ENCODE results near the gene SPRYD3. TPM values are rescaled to one million over a fixed set of nuclear protein-coding genes. Genes with fewer than 3 reads are reported as not detected.

SPRYD3 gene
- polyA plus RNA-seq, 3 donors: 17.8 to 26.9 (median 21.8) TPM

- intact Hi-C loops (cut with micrococcal nuclease): no loop called here
- peaks cover 25 to 39% of the 10 kb centered on the region in 2 donors for H3K4me1 ChIP-seq (ENCODE audit: control insufficient read depth in 1 of 2, insufficient read depth in 2 of 2, low read length in 2 of 2)
Measured at GRCh38 chr12:53071591-53072551, 7.3 kb downstream of the SPRYD3 start.

More at GRCh38 chr12:53071591-53072551, 7.3 kb downstream of the SPRYD3 start:
- WGBS (ENCODE audit: insufficient coverage): 89% methylated on average over 5 of the region's 11 CpGs
- peak overlapping the region in 5 of 7 donors; percentile 15 to 74 (median 50) for H3K27ac Mint-ChIP-seq
- H3K27me3 Mint-ChIP-seq (ENCODE audit: low read depth in 3 of 3): no peaks in the 10 kb centered on the region
- no peaks in the 10 kb centered on the region for H3K9me3 Mint-ChIP-seq
- Histone ChIP-seq H4K20me1 (ENCODE audit: insufficient read depth, low read length) (peaks cover 25% of the 10 kb centered on the region), H3K9me3 (replicated peaks in 1 of 2; ENCODE audit: control insufficient read depth in 1 of 2, insufficient read depth in 1 of 2, low read length in 2 of 2) (no peaks in the 10 kb centered on the region), H2AFZ (ENCODE audit: insufficient read depth, low read depth, low read length, poor library complexity, severe bottlenecking) (no peak overlapping the region), H3K27me3 (ENCODE audit: control insufficient read depth in 2 of 2, insufficient read depth in 2 of 2, low read length in 2 of 2) (no peaks in the 10 kb centered on the region), H3K9ac (ENCODE audit: insufficient read depth, low read length, poor library complexity, severe bottlenecking) (no peak overlapping the region), H3K4me2 (replicated peaks; ENCODE audit: extremely low read depth, low read length, poor library complexity, severe bottlenecking) (no peak overlapping the region), H3K79me2 (ENCODE audit: insufficient read depth, low read length) (peaks cover 6% of the 10 kb centered on the region), H3K36me3 (replicated peaks in 1 of 2; ENCODE audit: control insufficient read depth in 1 of 2, insufficient read depth in 2 of 2, low read length in 2 of 2) (peaks cover 69 to 88% of the 10 kb centered on the region in 2 donors), H3K27ac (ENCODE audit: low read depth in 1 of 2, low read length in 2 of 2) (peak overlapping the region in 1 of 2 donors; percentile 13), H3K4me3 (replicated peaks in 1 of 3; ENCODE audit: low read depth in 2 of 3, low read length in 3 of 3) (no peak overlapping the region)
- H3K36me3 Mint-ChIP-seq: peaks cover 90 to 96% of the 10 kb centered on the region in 2 donors
- H3K4me1 Mint-ChIP-seq: peaks cover 42% of the 10 kb centered on the region
- no peak for TF ChIP-seq CTCF (IDR thresholded peaks at IDR 0.05)
- no peak overlapping the region for H3K4me3 Mint-ChIP-seq
- DNase-seq: no peak
